Stimulated activated CD4-positive, alpha-beta T cell treated with anti-CD3 and anti-CD28 coated beads, TNF-alpha, amount 100 ng/mL, for 24 hours (primary cell): ENCODE results near the gene TMEM98.
"Not testable (repeated sequence)": the region's sequence is repeated elsewhere in the genome, so short reads cannot be mapped to it uniquely, and the experiment has no call there.

Experiments used
- DNase-seq, 3 experiments: peaks; one replicate each; pipeline ENCODE4 v3.0.0-alpha.2; 2020; ENCODE audit warnings: low read depth in 3 of 3

Gene TMEM98

DNA sequence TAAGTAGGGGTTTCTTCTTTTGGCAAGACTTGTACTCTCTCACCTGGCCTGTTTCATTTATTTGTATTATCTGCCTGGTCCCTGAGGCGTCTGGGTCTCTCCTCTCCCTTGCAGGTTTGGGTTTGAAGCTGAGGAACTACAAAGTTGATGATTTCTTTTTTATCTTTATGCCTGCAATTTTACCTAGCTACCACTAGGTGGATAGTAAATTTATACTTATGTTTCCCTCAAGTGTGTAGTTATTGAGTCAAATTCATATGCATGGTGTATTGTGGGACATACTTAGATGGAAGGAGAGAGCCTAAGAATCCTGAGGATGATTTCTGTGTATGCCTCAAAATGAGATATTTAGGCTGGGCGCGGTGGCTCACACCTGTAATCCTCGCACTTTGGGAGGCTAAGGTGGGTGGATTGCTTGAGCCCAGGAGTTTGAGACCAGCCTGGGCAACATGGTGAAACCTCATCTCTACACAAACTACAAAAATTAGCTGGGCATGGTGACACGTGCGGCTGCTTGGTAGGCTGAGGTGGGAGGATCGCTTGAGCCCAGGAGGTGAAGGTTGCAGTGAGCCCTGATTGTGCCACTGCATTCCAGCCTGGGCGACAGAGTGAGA, 13.6 kb downstream of the TMEM98 start:
- DNase-seq, result no peak

DNA sequence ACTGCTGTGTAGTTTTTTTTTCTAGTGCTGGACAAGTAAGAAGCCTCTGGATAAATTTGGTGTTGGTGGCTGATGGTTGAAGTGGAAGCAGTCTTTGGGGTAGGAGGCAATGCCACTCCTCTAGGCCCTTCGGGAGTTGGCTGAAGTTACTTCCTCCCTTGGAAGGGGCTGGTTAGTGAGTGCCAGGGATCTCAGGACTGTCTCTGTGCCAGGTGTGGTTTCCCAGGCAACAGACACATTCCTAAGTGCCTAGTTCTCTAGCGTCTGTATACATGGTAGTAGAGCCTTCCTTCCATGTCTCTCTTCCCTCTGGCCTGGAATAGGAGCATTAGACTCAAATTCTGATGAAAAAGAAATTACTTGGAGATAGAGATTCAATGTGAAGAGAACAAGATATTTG, 15.3 kb downstream of the TMEM98 start:
- no peak for DNase-seq

DNA sequence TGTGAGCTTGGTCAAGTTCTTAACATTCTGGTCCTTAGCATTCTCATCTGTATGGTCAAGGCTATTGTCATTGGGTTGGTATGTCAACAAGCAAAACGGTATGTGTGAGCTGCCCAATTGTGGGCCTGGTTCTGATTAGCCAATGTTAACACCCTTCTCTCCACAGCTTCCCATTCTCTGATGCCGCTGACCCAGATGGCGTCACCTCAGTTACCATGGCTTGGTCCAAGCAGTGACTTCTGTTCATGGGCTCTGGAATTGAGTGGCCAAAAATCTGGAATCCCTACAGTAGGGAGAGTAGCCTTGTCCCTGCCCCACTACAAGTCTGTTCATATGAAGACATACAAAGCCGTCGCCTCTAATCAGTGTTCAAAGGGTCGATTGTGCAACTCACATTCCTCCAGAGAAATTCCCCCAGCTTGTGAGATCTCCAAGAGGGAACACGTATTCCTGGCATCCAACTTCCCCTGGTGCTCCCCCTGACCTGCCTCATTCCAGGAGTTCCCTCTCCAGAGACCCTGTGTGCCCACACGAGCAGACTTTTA, 15.8 kb downstream of the TMEM98 start:
- no peak for DNase-seq

DNA sequence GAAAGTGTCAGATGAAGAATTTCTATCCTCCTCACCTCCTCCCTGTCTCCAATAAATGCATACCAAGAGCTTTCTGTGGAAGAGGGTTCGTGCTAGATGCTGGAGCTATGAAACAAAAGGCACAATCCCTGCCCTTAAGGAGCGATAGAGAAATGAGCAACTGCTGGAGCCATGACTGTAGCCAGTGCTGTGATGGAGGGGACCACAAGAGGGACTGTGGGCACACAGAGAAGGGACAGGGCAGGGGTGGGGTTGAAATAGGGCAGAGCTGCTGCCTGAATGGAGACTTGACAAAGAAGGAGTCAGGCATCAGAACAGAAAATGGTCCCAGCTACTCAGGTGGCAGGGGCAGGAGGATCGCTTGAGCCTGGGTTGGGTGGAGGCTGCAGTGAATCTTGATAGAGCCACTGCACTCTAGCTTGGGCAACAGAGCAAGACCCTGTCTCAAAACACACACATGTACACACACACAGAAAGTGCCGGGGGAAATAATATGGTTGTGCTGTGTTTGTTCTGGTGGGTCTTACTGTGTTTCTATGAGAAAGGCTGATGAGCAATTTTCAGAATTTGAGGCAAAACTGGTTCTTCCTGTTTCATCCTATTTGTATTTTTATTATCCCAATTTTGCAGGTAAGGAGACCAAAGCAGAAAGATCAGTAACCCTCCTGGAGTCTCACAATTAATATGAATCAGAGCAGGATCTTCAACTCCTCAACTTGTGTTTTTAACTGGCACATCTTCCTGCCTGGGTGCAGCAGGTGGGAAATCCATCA, 16.5 kb downstream of the TMEM98 start:
- DNase-seq, result no peak

DNA sequence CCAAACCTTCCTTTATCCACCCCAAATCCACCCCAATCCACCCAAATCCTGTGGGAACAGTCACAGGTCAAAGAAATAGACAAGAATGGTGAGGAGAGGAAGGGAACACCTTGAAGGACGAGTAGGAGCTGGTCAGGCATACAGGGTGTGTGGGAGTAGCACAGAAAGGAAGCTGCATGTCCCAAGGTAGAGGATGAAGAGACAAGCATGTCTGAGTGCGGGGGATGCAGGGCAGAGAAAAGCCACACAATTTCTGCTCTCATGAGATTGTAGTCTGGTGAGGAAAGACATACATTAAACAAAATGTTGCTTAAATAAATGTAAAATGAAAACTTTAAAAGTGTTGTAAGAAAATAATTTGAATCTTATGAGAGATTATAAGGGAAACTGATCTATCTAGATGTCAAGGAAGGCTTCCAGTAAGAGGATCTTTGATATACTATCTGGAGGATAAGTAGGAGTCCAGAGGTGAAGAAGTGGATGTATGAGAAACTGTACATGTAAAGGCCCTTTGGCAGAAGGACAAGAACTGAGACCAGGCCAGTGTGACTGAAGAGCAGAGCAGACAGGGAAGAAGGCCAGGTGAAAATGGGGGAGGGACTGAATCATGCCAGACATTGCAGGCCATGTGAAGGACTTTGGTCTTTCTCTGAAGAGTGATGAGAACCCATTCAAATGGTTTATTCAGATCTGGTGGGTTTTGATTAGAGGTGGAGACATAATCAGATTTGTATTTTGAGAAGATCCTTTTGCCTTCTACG, 18.6 kb downstream of the TMEM98 start:
- no peak for DNase-seq

DNA sequence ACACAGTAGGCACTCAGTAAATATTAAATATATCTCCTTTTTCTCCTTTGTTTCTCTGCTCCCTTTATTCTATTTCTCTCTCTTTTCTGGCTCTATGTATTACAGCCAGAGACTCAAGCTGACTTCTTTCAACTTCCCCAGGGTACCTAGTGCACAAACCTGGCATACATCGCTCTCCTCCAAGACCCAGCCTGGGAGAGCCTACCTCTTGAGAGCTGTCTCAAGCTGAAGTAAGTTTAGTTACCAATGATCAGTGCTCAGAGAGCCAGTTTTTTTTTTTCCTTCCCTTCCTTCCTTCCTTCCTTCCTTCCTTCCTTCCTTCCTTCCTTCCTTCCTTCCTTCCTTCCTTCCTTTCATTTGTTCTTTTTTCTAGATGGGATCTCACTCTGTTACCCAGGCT, 19.8 kb downstream of the TMEM98 start:
- DNase-seq, result no peak

DNA sequence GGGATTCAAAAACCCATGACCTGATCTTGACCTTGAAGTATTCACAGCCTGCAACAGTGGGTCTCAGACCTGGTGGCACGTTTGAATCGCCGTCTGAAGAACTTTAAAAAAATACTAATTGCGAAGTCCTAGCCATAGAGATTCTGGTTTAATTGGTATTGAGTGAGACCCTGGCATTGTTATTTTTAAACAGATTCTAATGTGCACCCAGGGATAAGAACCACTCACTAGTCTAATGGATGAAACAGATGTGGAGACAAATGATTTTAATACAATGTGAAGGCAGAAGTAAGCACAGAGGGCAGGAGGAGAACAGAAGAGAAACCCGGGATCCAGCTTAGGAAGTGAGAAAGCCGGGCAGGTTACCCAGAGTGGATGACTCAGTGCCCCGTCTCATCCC, 21.2 kb downstream of the TMEM98 start:
- no peak for DNase-seq

DNA sequence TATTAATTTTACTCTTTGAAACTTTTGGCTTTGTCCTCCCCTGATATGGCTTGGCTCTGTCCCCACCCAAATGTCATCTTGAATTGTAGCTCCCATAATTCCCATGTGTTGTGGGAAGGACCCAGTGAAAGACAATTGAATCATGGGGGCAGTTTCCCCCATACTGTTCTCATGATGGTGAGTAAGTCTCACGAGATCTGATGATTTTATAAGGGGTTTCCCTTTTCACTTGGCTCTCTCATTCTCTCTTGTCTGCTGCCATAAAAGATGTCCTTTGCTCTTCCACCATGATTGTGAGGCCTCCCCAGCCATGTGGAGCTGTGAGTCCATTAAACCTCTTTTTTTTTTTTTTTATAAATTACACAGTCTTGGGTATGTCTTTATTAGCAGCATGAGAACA, 24.5 kb downstream of the TMEM98 start:
- DNase-seq, result not testable (repeated sequence)

DNA sequence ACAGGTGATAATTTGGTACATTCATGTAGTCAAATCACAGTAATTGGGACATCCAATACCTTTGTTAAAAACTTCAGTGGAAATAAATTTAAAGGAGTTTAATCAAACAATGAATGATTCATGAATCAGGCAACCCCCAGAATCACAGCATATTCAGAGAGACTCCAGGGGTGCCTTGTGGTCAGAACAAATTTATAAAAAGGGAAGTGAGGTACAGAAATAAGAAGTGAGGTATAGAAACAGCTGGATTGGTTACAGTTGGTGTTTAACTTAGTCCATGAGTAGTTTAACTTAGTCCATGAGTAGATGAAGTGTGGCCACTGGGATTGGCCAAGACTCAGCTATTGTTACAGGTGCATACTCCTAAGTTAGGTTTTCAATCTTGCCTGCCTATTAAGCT, 25.1 kb downstream of the TMEM98 start:
- DNase-seq, result no peak

DNA sequence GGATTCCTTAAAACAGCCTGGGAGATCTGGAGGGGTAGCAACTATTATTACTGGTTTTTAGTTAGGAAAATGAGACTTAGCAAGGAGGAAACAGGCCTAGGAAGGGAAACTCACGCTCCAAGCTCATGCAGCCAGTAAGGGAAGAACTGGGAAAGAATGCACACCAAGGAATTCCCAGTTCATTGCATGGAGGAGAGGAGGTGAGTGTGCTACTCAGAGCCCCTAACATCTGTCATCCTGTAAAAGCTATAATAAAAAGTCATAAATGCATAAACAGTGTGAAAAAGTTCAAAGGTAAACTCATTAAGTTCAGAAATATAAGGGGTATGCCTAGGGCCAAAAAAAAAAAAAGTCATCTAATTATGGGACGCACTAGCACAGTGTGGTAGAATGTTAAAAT, 25.9 kb downstream of the TMEM98 start:
- no peak for DNase-seq

DNA sequence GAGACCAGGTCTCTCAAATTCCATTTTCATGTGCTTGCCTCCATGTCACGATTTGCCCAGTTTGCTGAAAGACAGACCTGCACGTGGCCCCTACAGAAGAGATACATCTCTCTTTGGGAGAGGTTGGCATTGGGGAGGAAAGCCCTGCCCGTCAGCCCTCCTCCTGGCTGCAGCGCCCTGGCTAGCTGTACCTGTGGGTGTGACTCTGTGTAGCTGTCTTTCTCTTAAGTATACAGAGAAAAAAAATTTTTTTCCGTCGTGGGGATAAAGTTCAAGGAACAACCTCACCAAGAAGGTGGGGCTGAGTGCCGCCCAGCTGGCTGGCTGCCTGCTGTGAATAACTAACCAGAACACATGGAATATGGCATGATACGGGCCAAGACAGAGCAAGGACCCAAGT, 26.5 kb downstream of the TMEM98 start:
- no peak for DNase-seq

DNA sequence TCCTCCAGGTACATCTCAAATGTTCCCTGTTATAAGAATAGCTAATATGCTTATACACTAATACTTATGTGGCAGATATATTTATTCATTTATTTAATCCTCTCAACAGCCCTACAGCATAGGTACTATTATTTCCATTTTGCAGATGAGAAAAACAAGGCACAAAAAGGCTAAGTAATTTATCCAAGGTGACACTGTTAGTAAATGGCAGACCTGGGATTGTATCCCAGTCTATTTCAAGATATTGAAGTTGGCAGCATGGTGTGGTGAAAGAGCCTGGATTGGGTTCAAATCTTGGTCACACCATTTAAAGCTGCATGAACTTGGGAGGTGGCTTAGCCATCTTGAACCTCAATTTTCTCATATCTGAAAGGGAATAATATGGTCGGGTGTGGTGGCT, 27.2 kb downstream of the TMEM98 start:
- DNase-seq, result no peak

DNA sequence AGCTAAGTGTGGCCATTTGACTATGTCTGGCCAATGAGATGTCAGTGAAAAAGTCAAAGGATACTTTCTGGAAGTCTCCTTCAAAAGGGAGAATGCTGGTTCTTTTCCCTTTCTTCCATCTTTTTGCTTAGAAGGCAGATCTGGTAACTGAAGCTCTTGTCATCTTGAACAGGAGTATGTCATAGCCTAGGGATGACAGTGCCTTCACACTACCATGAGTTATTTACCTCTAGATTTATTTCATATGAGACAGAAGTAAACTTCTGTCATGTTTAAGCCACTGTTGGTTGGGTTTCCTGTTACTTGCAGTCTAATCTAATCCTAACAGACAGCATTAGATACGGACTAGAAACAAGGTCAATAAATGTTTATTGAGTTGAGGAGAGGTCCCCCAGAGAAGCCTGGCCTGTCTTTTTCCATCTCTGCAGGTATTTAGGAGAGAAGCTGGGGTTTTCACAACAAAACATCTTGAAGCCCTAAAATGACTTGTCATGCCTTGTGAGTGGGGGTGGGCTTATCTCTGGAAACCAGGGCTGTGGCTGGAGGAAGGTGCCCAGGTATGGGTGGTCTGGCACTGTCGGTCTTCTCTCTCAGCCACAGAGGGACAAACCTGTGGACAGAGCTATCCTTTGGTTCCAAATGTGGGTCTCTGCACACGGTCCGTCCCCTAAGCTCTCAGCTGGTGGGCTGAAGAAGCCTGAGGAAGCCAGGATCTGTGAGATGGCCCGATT, 28.5 kb downstream of the TMEM98 start:
- no peak for DNase-seq

DNA sequence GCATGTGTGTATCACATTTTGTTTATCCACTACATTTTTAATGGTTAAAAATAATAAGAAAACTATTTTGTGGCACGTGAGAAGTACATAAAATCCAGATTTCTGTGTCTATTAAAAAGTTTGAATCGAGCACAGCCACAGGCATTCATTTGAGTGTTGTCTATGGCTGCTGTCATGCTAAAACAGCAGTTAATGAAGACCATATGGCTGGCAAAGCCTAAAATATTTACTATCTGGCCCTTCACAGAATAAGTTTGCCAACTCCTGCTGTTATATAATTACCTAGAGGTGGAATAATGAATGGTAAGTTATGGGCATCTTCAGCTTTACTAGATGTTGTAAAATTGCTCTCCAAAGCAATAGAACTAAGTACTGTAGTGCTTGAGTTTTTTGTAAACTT, 30.5 kb downstream of the TMEM98 start:
- DNase-seq, result no peak

DNA sequence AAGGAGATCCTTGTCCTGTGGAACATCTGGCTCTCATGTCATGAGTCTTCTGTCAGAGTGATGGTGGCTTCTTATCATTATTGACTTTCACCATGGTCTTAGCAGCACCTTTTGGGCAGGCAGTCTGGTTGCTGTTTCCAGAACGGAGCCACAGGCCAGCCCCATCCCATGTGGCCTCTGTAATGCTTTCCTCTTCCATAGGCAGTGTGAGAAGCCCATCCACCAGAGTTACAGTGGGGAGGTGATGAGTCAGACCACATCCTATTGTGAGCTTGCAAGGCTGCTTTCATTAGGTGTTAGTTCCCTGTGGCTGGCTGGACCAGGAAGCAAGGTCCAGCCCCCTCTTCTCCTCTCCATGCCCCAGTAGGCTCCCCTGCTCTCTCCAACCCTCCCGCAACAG, 32.9 kb downstream of the TMEM98 start:
- DNase-seq, result no peak

DNA sequence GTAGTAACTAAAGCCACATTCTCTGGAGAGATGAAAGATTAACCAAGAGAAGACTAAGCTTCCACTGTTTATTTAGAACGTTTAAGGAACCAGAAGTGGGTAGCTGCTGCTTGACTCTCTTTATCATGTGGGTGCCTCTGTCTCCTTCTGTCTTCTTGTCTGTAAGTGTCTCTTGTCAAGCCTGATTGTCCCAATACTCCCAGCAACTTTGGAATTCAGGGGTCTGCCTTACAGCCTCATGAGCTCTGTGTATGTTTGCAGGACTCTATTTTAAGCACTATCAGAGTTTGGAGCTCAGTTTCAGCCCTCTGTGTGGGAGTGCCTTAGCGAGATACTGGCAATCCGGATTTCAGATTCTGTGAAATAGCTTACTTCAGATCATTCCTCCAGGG, 34.4 kb downstream of the TMEM98 start:
- no peak for DNase-seq

DNA sequence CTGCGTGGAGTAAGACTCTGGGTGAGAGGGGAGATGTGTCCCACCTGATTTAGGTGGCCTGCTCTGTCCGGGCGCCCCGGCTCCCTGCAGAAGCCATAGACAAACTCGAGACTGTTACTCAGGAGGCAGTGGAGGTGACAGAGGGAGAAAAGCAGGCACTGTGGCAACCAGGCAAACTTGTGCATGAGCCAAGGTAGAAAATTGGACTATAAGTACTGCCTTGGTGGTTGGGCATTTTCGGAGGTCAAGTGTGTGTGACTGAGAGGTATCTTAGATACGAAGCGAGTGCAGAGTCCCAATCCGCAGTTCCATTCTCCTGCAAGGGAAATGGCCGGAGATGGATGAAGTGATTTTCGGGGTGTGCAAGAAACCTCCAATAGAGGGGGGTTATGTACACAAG, 36.6 kb downstream of the TMEM98 start:
- DNase-seq, result no peak

DNA sequence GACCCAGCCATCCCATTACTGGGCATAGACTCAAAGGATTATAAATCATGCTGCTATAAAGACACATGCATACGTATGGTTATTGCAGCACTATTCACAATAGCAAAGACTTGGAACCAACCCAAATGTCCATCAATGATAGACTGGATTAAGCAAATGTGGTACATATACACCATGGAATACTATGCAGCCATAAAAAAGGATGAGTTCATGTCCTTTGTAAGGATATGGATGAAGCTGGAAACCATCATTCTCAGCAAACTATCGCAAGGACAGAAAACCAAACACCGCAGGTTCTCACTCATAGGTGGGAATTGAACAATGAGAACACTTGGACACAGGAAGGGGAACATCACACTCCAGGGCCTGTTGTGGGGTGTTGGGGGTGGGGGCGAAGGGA, 41.3 kb downstream of the TMEM98 start:
- DNase-seq, result not testable (repeated sequence)

DNA sequence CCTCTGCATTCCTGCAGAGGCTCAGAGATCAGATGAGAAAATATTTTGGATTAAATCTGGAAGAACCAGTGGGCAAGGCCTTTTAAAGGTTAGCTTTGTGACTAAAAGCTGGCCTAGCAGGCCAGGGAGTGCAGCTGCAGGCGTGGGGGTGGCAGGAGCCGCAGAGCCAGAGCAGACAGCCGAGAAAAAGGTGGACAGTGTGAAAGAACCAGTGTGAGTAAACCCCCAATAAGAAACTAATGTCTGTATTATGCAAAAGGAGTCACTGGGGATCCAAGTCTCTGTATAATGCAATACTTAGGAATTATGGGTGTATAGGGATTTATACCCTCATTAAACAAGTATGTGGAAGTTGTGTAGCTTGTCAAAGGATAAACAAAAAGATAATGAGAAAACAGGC, 42.3 kb downstream of the TMEM98 start:
- DNase-seq, result no peak

DNA sequence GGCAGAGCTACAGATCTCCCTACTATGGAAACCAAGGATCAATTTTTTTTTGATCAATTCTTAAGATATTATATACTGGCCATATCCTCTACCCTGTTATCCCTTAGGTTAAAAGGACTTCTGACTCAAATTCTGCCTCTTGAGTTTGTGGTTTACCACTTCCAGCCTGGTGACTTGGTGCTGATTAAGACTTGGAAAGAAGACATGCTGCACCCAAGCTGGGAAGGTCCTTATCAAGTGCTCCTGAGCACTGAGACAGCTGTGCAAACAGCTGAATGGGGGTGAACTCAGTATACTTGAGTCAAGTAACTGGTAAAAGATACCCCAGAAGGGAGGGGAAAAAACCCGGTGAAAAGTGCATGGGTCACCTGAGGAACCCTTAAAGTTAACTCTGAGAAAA, 43.2 kb downstream of the TMEM98 start:
- peak in 1 of 3 experiments; percentile 14 for DNase-seq

DNA sequence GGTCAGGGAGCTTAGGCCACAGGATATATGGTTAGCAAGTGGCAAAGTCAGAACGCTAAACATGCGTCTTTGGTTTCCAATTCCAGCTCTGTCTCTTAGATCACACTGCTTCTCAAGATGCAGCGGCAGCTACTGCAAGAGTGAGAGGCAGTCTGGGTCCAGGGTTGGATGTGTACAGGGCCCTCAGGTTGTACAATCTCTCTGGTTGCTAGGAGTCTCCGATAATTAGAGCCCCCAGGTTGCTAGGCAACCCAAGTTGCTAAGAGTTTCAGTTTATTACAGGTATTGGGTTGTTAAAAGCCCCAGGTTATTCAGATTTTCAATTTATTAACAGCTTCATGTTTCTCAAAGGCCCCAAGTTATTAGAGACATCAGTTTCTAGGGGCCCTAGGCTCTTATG, 48.2 kb downstream of the TMEM98 start:
- DNase-seq, result no peak

DNA sequence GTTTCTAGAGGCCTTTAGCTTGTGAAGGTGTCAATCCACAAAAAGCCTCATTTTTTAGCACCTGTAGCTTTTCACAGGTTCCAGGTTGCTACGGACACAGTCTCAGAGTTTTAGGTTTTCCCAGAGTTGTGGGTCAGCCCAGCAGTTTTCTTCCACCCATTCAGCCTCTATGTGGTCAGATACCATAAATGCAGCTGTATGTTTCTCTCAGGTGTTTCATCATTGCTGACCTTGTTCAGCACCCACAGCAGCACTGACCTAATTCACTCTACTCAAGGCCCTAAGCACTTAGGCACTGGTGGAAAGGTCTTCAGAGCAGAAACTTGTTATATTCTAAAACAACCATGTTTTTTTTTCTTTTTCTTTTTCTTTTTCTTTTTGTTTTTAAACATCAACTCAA, 48.7 kb downstream of the TMEM98 start:
- DNase-seq, result no peak
